Neural cell (in vitro differentiated cells): ENCODE measurements around the gene ARID3B. TPM values are rescaled to one million over a fixed set of nuclear protein-coding genes. Genes with fewer than 3 reads are reported as not detected.

Source experiments
- H2AFZ ChIP-seq: fragments of 200-600, 300-800 bp; sonication (generic), shearing (Covaris generic); 2 replicates; pipeline ENCODE4 v1.6.0; 2014; ENCODE audit warnings: low read depth, mild to moderate bottlenecking, antibody characterized with exemption, low read length, moderate library complexity
- H3F3A ChIP-seq: fragments of 200-600 bp; shearing (Covaris generic); 2 replicates; pipeline ENCODE4 v1.6.1; 2016; ENCODE audit warnings: mild to moderate bottlenecking, moderate library complexity, mixed read lengths, antibody characterized with exemption, low read length; ENCODE audit not compliant: insufficient read depth, poor library complexity, severe bottlenecking
- H3K27ac ChIP-seq: fragments of 200-600, 300-800 bp; sonication (generic), shearing (Covaris generic); 2 replicates; pipeline ENCODE4 v1.5.1; 2014; ENCODE audit warnings: mild to moderate bottlenecking, low read length, moderate library complexity
- H3K27me3 ChIP-seq: fragments of 300-800, 200-600 bp; sonication (generic), shearing (Covaris generic); 2 replicates; pipeline ENCODE4 v1.6.0; 2014; ENCODE audit warnings: mild to moderate bottlenecking, low read depth, low read length, moderate library complexity; ENCODE audit not compliant: insufficient read depth
- H3K36me3 ChIP-seq: fragments of 300-800, 200-600 bp; sonication (generic), shearing (Covaris generic); 2 replicates; pipeline ENCODE4 v1.5.1; 2014; ENCODE audit warnings: mild to moderate bottlenecking, antibody characterized with exemption, low read length, moderate library complexity; ENCODE audit not compliant: insufficient read depth
- H3K4me2 ChIP-seq: fragments of 300-800, 200-600 bp; sonication (generic), shearing (Covaris generic); 2 replicates; pipeline ENCODE4 v1.6.0; 2014; ENCODE audit warnings: mild to moderate bottlenecking, low read length
- H3K4me3 ChIP-seq: fragments of 300-800, 200-600 bp; sonication (generic), shearing (Covaris generic); 2 replicates; pipeline ENCODE4 v1.5.1; 2014; ENCODE audit warnings: mild to moderate bottlenecking, low read length, moderate library complexity
- H3K79me2 ChIP-seq: fragments of 200-600 bp; shearing (Covaris generic); replicated peaks from 2 replicates; pipeline ENCODE4 v1.6.0; 2014; ENCODE audit warnings: mild to moderate bottlenecking, low read length, moderate library complexity; ENCODE audit not compliant: insufficient read depth
- H3K9ac ChIP-seq: fragments of 300-800, 200-600 bp; sonication (generic), shearing (Covaris generic); 2 replicates; pipeline ENCODE4 v1.6.1; 2016; ENCODE audit warnings: mild to moderate bottlenecking, low read length, mixed read lengths
- H3K9me2 ChIP-seq: fragments of 200-600 bp; shearing (Covaris generic); 2 replicates; pipeline ENCODE4 v1.6.1; 2016; ENCODE audit warnings: mild to moderate bottlenecking, low read length, mixed read lengths; ENCODE audit not compliant: insufficient read depth
- H3K9me3 ChIP-seq: fragments of 200-600, 300-800 bp; sonication (generic), shearing (Covaris generic); 2 replicates; pipeline ENCODE4 v1.6.1; 2016; ENCODE audit warnings: mild to moderate bottlenecking, mixed run types, low read length, moderate library complexity, mixed read lengths
- H4K20me1 ChIP-seq: fragments of 200-600 bp; shearing (Covaris generic); 2 replicates; pipeline ENCODE4 v1.6.1; 2016; ENCODE audit warnings: mild to moderate bottlenecking, mixed run types; ENCODE audit not compliant: insufficient read depth
- CTCF ChIP-seq: fragments of 450-650 bp; IDR thresholded peaks from 2 replicates; pipeline ENCODE4 v1.5.1; 2014; ENCODE audit warnings: antibody characterized with exemption, mild to moderate bottlenecking, moderate library complexity; ENCODE audit not compliant: poor library complexity, severe bottlenecking
- EP300 ChIP-seq: fragments of 450-650 bp; conservative IDR thresholded peaks from 2 replicates; pipeline ENCODE4 v1.6.1; 2014; ENCODE audit warnings: antibody characterized with exemption, mild to moderate bottlenecking, moderate library complexity; ENCODE audit not compliant: poor library complexity, severe bottlenecking
- EZH2 ChIP-seq: fragments of 200-600, 300-800 bp; shearing (Covaris generic), sonication (generic); IDR thresholded peaks from 2 replicates; pipeline ENCODE4 v1.6.1; 2014; ENCODE audit warnings: antibody characterized with exemption, low read length, borderline replicate concordance, mild to moderate bottlenecking; ENCODE audit not compliant: insufficient read depth, poor library complexity, severe bottlenecking
- MXI1 ChIP-seq: fragments of 450-650 bp; conservative IDR thresholded peaks from 2 replicates; pipeline ENCODE4 v1.6.1; 2014; ENCODE audit warnings: antibody characterized with exemption, mild to moderate bottlenecking; ENCODE audit not compliant: poor library complexity, severe bottlenecking
- POLR2AphosphoS5 ChIP-seq: IDR thresholded peaks from 2 replicates; pipeline ENCODE4 v1.6.1; 2012
- RAD21 ChIP-seq: fragments of 450-650 bp; conservative IDR thresholded peaks from 2 replicates; pipeline ENCODE4 v1.6.1; 2014; ENCODE audit warnings: antibody characterized with exemption, mild to moderate bottlenecking, moderate library complexity
- REST ChIP-seq: IDR thresholded peaks from 2 replicates; pipeline ENCODE4 v1.6.1; 2012; ENCODE audit warnings: borderline replicate concordance
- SMC3 ChIP-seq: fragments of 450-650 bp; conservative IDR thresholded peaks from 2 replicates; pipeline ENCODE4 v1.6.1; 2014; ENCODE audit warnings: antibody characterized with exemption, mild to moderate bottlenecking, moderate library complexity; ENCODE audit not compliant: poor library complexity
- TAF1 ChIP-seq: IDR thresholded peaks from 2 replicates; pipeline ENCODE4 v1.6.1; 2012; ENCODE audit warnings: low read depth
- polyA plus RNA-seq: library from polyadenylated mRNA; depleted of rRNA; stranded (reverse); fragments of >200 nt; gene quantifications from 2 replicates; pipeline ENCODE4 v1.2.3, GENCODE V29; 2014

ARID3B gene
- polyA plus RNA-seq, 1 donor from 2014 or later: 11.2 TPM

- no peak overlapping the region for H3K27ac ChIP-seq
- TF ChIP-seq REST: no peak
- TF ChIP-seq POLR2AphosphoS5: no peak
- no peak for TF ChIP-seq MXI1
- no peak for TF ChIP-seq RAD21
- no peak for TF ChIP-seq EZH2
- TF ChIP-seq CTCF: no peak
- TF ChIP-seq TAF1: no peak
- no peak for TF ChIP-seq SMC3
- no peak for TF ChIP-seq EP300
- H3K9me3 ChIP-seq: no peaks in the 10 kb centered on the region
- H3K27me3 ChIP-seq: no peaks in the 10 kb centered on the region
- no peak overlapping the region for H3K9ac ChIP-seq
- H2AFZ ChIP-seq: no peak overlapping the region
- no peaks in the 10 kb centered on the region for H4K20me1 ChIP-seq
- H3K4me2 ChIP-seq: no peak overlapping the region
- no peaks in the 10 kb centered on the region for H3K79me2 ChIP-seq
- no peaks in the 10 kb centered on the region for H3F3A ChIP-seq
- no peak overlapping the region for H3K4me3 ChIP-seq
- no peaks in the 10 kb centered on the region for H3K36me3 ChIP-seq
- H3K9me2 ChIP-seq: no peaks in the 10 kb centered on the region
Observed at GRCh38 chr15:74525945-74526344, 15.1 kb upstream of the ARID3B start.

- H3K4me2 ChIP-seq: no peak overlapping the region
- H3K9ac ChIP-seq: no peak overlapping the region
- H3K9me2 ChIP-seq: no peaks in the 10 kb centered on the region
- H3K27me3 ChIP-seq: no peaks in the 10 kb centered on the region
- H3K4me3 ChIP-seq: no peak overlapping the region
- no peak overlapping the region for H2AFZ ChIP-seq
- H4K20me1 ChIP-seq: no peaks in the 10 kb centered on the region
- H3K27ac ChIP-seq: no peak overlapping the region
- H3K79me2 ChIP-seq: no peaks in the 10 kb centered on the region
- no peaks in the 10 kb centered on the region for H3K36me3 ChIP-seq
- H3K9me3 ChIP-seq: no peaks in the 10 kb centered on the region
- H3F3A ChIP-seq: no peaks in the 10 kb centered on the region
- no peak for TF ChIP-seq MXI1
- no peak for TF ChIP-seq RAD21
- no peak for TF ChIP-seq CTCF
- no peak for TF ChIP-seq EP300
- TF ChIP-seq SMC3: no peak
- no peak for TF ChIP-seq POLR2AphosphoS5
- TF ChIP-seq TAF1: no peak
- TF ChIP-seq REST: no peak
- TF ChIP-seq EZH2: no peak
Observed at GRCh38 chr15:74528876-74529275, 12.1 kb upstream of the ARID3B start.
